Kidney glomerular epithelial cell (primary cell): ENCODE results near the gene PTPN2.
A peak's percentile ranks its signal among the peaks of the same experiment; 100 is the strongest.
"Not testable (repeated sequence)": the region's sequence is repeated elsewhere in the genome, so short reads cannot be mapped to it uniquely, and the experiment has no call there.

Source experiments
- DNase-seq: peaks from one replicate; lab custom pipeline; 2025; lab: John Stamatoyannopoulos, UW

PTPN2 gene

GRCh38 chr18:12891561-12891960, 7.5 kb upstream of the PTPN2 start:
- DNase-seq, result no peak

DNA sequence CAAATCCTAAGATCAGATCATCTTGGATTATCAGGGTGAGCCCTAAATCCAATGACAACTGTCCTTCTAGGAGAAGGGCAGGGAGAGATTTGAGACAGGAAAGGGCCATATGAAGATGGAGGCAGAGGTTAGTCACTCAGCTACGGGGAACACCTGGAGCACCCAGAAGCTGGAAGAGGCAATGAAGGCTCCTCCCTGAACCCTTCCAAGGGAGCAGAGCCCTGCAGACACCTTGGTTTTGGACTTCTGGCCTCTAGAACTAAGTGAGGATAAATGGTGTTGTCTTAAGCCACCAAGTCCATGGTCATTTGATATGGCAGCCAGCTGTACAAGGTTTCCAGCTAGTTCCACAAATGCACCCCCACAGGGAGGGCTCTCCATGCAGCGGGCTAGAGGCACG, 6.9 kb upstream of the PTPN2 start:
- DNase-seq, result no peak

GRCh38 chr18:12886498-12887126, 2.6 kb upstream of the PTPN2 start:
- DNase-seq, result no peak

DNA sequence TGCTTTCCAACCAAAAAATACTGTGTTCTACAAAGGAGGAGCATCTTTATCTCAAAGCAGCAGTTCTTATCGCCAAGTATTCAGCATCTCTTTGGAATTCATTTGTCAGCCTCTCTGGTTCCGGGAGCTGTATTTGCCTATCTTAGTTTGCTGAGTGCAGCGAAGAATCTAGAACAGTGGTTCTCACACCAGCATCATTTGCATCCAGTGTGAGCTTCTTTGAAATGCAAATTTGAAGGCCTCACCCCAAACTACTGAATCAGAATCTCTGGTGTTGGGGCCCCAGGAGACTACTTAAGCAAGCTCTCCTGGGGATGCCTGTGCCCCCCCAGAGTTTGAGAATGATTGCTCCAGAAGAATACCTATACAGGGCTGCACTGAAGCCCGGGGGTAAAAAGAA, 1.5 kb upstream of the PTPN2 start:
- no peak for DNase-seq

DNA sequence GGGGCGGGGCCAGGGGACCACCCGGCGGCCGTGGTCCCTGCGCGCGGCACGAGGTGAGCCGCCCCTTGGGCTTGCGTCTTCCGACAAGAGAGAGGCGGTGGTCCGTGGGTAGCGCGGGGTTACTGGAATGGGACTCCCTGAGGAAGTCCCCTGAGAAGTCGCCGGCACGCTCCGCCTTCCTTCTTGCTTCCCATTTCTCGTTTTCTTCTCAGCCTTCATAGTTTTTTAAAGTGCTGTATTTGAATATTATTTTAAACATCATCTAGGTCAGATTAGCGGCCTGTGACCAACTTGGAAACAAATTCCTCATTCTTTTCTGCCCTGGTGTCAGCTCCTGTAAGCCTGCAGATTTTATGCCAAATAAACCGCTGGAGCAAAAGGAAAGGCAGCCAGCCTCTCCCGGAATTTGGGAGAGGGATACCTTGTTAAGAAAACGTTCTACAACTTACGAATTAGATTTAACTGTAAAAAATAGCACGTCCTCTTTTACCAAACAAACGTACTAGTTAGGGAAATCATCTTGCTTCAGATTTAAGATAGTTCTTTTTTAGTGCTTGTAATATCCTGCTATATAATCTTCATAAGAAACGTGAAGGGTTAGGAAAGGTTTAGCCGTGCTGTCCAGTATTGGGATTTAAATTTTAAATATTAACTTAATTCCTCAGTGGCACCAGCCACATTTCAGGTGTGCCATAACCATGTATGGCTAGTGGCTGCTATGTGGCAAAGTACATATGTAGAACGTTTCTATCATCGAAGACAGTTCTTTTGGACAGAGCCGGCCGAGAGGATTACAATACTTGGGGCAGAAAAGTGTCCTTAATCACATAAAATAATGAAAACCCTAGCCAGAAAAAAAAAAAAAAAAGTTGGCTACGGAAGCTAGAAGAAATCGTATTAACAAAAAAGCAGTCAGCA, 628 bp upstream of the PTPN2 start:
- peak; percentile 15 for DNase-seq

GRCh38 chr18:12883372-12883683, 709 bp downstream of the PTPN2 start:
- no peak for DNase-seq

- no peak for DNase-seq
These were observed 1.3 kb downstream of the PTPN2 start for GRCh38 chr18:12882453-12883371.

- DNase-seq, result no peak
These were observed 3.5 kb downstream of the PTPN2 start for GRCh38 chr18:12880541-12880910.

GRCh38 chr18:12879840-12880540, 4.0 kb downstream of the PTPN2 start:
- no peak for DNase-seq

GRCh38 chr18:12874992-12875391, 9.0 kb downstream of the PTPN2 start:
- not testable (repeated sequence) for DNase-seq

- DNase-seq, result not testable (repeated sequence)
These were observed 10.0 kb downstream of the PTPN2 start for GRCh38 chr18:12873961-12874567.

DNA sequence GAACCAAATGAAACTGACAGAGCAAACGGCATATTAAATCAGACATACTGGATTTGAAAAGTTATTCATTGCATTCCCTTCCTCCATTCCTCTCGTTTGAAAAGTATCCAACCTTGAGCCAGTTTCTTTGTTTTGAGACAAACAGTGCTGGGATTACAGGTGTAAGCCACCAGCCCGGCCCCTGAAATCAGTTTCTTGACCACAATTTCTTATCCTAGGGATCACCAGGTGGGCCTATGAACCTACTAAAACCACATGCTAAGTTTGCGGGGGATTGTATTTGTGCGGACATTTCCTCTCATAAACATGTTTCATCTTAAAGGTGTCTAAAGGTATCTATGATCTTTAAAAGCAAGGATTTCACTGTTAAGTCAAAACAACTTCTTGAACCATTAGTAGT, 11.6 kb downstream of the PTPN2 start:
- no peak for DNase-seq

DNA sequence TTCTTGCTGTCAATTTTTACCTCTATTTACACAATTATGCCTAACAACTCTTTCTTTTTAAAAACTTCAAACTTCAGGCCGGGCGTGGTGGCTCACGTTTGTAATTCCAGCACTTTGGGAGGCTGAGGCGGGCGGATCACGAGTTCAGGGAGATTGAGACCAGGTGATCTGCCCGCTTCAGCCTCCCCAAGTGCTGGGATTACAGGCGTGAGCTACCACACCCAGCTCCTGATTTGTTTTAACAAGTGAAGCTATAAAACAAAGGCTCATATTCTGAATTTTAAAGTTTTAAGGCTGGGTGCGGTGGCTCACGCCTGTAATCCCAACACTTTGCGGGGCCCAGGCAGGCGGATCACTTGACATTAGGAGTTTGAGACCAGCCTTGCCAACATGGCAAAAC, 15.5 kb downstream of the PTPN2 start:
- DNase-seq, result no peak

- DNase-seq, result no peak
These were observed 16.5 kb downstream of the PTPN2 start for GRCh38 chr18:12867441-12868123.

GRCh38 chr18:12863687-12864216, 20.3 kb downstream of the PTPN2 start:
- no peak for DNase-seq

- DNase-seq, result no peak
These were observed 21.1 kb downstream of the PTPN2 start for GRCh38 chr18:12862874-12863482.

DNA sequence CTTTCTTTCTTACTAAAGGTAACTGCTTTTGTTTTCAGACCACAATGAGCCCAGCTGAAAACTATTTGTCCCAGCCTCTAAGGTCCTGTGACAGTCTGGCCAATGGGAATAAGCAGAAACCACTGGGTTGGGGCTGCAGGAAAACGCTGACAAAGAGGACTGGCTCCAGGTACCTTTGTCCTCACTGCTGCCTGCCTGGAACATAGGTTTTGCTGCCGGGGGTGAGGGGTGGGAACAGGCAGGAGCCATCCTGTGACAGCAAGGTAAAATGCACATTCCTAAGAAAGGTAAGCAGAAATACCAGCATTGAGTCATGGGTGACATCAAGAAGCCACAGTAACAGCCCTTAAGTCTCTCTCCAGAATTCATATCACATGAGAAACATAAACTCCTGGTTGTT, 21.6 kb downstream of the PTPN2 start:
- DNase-seq, result peak; percentile 33

GRCh38 chr18:12861637-12862036, 22.4 kb downstream of the PTPN2 start:
- DNase-seq, result no peak

DNA sequence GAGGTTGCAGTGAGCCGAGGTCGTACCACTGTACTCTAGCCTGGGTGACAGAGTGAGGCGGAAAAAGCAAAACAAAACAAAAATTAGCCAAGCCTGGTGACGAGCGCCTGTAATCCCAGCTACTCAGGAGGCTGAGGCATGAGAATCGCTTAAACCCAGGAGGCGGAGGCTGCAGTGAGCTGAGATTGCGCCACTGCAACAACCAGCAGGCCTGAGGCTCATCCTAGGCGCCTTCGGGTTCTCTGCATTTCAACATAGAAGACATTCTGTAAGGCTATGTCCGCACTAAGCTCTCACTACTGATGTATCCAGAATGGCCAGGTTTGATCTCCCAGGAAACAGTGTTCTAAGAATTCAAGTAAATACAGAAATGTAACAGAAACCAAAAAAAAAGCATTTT, 23.5 kb downstream of the PTPN2 start:
- no peak for DNase-seq

GRCh38 chr18:12858991-12859390, 25.0 kb downstream of the PTPN2 start:
- no peak for DNase-seq
